ENCODE results near the gene ALKBH4.
"Not testable (repeated sequence)": the region's sequence is repeated elsewhere in the genome, so short reads cannot be mapped to it uniquely, and the experiment has no call there.

ALKBH4 gene

GRCh38 chr7:102409340-102409739 is 55.3 kb downstream of the ALKBH4 start:
- Histone ChIP-seq H3K79me2 (ENCODE audit: insufficient read depth, low read length) (peaks cover 11% of the 10 kb centered on the region; the same call in 1 of the 2 replicates), H3K4me2 (ENCODE audit: insufficient read depth, low read length) (no peak overlapping the region), H2AFZ (ENCODE audit: low read depth, low read length) (no peak overlapping the region), H3K9ac (ENCODE audit: low read depth, low read length) (no peak overlapping the region), H3K36me3 (ENCODE audit: insufficient read depth, low read length) (peaks cover 97% of the 10 kb centered on the region), H3K4me1 (ENCODE audit: insufficient read depth, low read length) (no peaks in the 10 kb centered on the region), H3K27ac (ENCODE audit: low read length) (no peak overlapping the region), H3K4me3 (ENCODE audit: low read depth in 1 of 2, low read length in 2 of 2) (no peak overlapping the region), H3K27me3 (ENCODE audit: insufficient read depth, low read length, poor library complexity) (no peaks in the 10 kb centered on the region), H4K20me1 (ENCODE audit: insufficient read depth, low read length) (peaks cover 4% of the 10 kb centered on the region; the same call in 1 of the 2 replicates), H3K9me3 (ENCODE audit: insufficient read depth, low read length, severe bottlenecking) (no peaks in the 10 kb centered on the region)
- no peak for ATAC-seq (ENCODE audit: insufficient read depth, low read depth)
- DNase-seq = no peak
- TF ChIP-seq CTCF (IDR thresholded peaks at IDR 0.05; ENCODE audit: borderline replicate concordance, extremely low read depth, low read length, poor library complexity, severe bottlenecking) = no peak
- no peak for TF ChIP-seq EZH2 (IDR thresholded peaks at IDR 0.05; ENCODE audit: borderline replicate concordance, low read depth, low read length, severe bottlenecking)

GRCh38 chr7:102408530-102408929 is 56.1 kb downstream of the ALKBH4 start:
- H3K27me3 ChIP-seq (ENCODE audit: insufficient read depth, low read length, poor library complexity); H3K27ac ChIP-seq (ENCODE audit: low read length); H3K9ac ChIP-seq (ENCODE audit: low read depth, low read length); H3K4me1 ChIP-seq (ENCODE audit: insufficient read depth, low read length); H3K4me2 ChIP-seq (ENCODE audit: insufficient read depth, low read length); H3K9me3 ChIP-seq (ENCODE audit: insufficient read depth, low read length, severe bottlenecking); DNase-seq; ATAC-seq (ENCODE audit: insufficient read depth, low read depth); H3K4me3 ChIP-seq (ENCODE audit: low read depth in 1 of 2, low read length in 2 of 2); H2AFZ ChIP-seq (ENCODE audit: low read depth, low read length): not testable (repeated sequence)
- H3K79me2 ChIP-seq (ENCODE audit: insufficient read depth, low read length) = peaks cover 11% of the 10 kb centered on the region; the same call in 1 of the 2 replicates
- H4K20me1 ChIP-seq (ENCODE audit: insufficient read depth, low read length) = peaks cover 12% of the 10 kb centered on the region; the same call in 1 of the 2 replicates
- H3K36me3 ChIP-seq (ENCODE audit: insufficient read depth, low read length) = peaks cover 97% of the 10 kb centered on the region

GRCh38 chr7:102407910-102408309 is 56.8 kb downstream of the ALKBH4 start:
- no peak for ATAC-seq (ENCODE audit: insufficient read depth, low read depth)
- no peak overlapping the region for H2AFZ ChIP-seq (ENCODE audit: low read depth, low read length)
- no peak overlapping the region for H3K27ac ChIP-seq (ENCODE audit: low read length)
- peaks cover 97% of the 10 kb centered on the region for H3K36me3 ChIP-seq (ENCODE audit: insufficient read depth, low read length)
- no peak overlapping the region for H3K4me2 ChIP-seq (ENCODE audit: insufficient read depth, low read length)
- no peaks in the 10 kb centered on the region for H3K9me3 ChIP-seq (ENCODE audit: insufficient read depth, low read length, severe bottlenecking)
- DNase-seq = no peak
- H3K27me3 ChIP-seq (ENCODE audit: insufficient read depth, low read length, poor library complexity) = no peaks in the 10 kb centered on the region
- TF ChIP-seq EZH2 (IDR thresholded peaks at IDR 0.05; ENCODE audit: borderline replicate concordance, low read depth, low read length, severe bottlenecking) (no peak), CTCF (IDR thresholded peaks at IDR 0.05; ENCODE audit: borderline replicate concordance, extremely low read depth, low read length, poor library complexity, severe bottlenecking) (no peak)
- H3K4me1 ChIP-seq (ENCODE audit: insufficient read depth, low read length) = no peaks in the 10 kb centered on the region
- H3K4me3 ChIP-seq (ENCODE audit: low read depth in 1 of 2, low read length in 2 of 2) = no peak overlapping the region
- H3K9ac ChIP-seq (ENCODE audit: low read depth, low read length) = no peak overlapping the region
- H4K20me1 ChIP-seq (ENCODE audit: insufficient read depth, low read length) = peaks cover 11% of the 10 kb centered on the region; the same call in 1 of the 2 replicates
- peaks cover 11% of the 10 kb centered on the region; the same call in 1 of the 2 replicates for H3K79me2 ChIP-seq (ENCODE audit: insufficient read depth, low read length)

All from DND-41 (cell line).